GM12874 (cell line): ENCODE measurements around the gene GMDS.

Experiments used
- CTCF ChIP-seq: IDR thresholded peaks from 2 replicates; pipeline ENCODE4 v1.5.1; 2011; ENCODE audit warnings: low read depth, mild to moderate bottlenecking, control low read depth, low read length, moderate library complexity; ENCODE audit not compliant: insufficient read depth

GMDS gene

GRCh38 chr6:2120912-2121311 is 124.5 kb downstream of the GMDS start:
- no peak for TF ChIP-seq CTCF

GRCh38 chr6:2119275-2119674 is 126.1 kb downstream of the GMDS start:
- TF ChIP-seq CTCF: no peak

GRCh38 chr6:2118136-2118535 is 127.3 kb downstream of the GMDS start:
- TF ChIP-seq CTCF: no peak

DNA sequence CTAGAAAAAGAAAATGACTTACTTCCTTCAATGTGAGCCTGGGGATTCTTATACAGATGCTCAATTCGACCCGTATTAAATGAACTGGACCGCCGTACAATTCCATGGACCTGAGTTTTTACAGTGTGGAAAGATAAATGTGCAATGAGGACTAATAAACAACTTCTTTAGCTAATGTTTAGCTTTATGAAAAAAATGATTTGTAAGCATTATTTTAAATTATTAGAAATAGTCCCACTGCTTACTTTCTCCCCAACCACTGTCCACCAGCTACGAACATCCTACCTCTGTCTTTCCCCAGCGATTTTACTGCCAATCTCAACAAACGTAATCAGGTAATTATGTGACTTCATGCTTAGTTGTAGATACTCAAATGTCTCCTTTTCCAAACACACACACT is 128.0 kb downstream of the GMDS start:
- TF ChIP-seq CTCF: no peak

DNA sequence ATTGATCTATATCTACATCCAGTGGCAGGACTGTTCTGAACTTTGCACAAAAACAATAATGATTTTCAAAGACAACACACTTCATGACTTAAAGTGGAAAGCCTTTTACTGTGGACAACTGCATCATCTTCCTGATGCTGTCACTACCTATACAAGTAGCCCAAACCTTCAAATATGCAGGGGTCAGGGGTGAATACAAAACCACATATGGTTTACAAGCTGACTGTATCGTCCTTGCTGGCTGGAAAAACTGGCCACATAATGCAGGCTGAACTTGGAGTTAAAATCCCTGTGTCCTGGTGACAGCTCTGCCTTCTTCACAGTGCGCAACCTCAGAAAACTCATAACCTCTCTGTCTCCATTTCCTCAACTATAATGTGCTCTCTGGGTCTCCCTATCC is 128.9 kb downstream of the GMDS start:
- TF ChIP-seq CTCF: no peak

DNA sequence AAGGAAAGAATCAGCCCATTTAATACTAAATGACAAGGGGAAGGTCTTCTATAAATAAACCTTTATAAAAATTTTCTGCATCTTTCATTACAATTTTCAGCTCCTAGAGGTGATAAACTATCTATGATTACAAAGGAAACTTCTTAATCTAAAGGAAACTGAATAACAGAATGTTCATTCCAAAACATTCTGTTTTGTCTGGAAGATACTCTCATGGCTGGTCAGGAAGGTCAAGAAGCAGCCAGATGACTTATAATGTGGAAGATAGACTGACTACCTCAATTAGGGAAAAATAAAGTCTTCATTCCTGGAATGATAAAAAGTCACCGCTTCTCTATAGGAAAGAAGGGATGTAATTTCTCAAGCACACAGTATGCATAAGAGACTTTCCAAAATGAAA is 131.3 kb downstream of the GMDS start:
- TF ChIP-seq CTCF: no peak

GRCh38 chr6:2111162-2111677 is 134.2 kb downstream of the GMDS start:
- TF ChIP-seq CTCF: no peak

GRCh38 chr6:2110504-2110903 is 134.9 kb downstream of the GMDS start:
- TF ChIP-seq CTCF: no peak
